Measurements from ENCODE around the gene SPACA6.

GRCh38 chr19:51651216-51651846 is 41.8 kb upstream of the SPACA6 start:
- no peak for TF ChIP-seq CTCF (optimal IDR thresholded peaks at IDR 0.05 in 1 of 3, IDR thresholded peaks at IDR 0.05 in 1 of 3, conservative IDR thresholded peaks at IDR 0.05 in 1 of 3; ENCODE audit: extremely low read depth in 1 of 3, insufficient read depth in 2 of 3, low read length in 3 of 3)
- TF ChIP-seq EZH2 (IDR thresholded peaks at IDR 0.05; ENCODE audit: low read length) = no peak

Measured in keratinocyte (primary cell).